Stomach (tissue), 9 donors: ENCODE measurements around the gene LRRTM4. TPM values are rescaled to one million over a fixed set of nuclear protein-coding genes. Genes with fewer than 3 reads are reported as not detected.
"Not testable (repeated sequence)": the region's sequence is repeated elsewhere in the genome, so short reads cannot be mapped to it uniquely, and the experiment has no call there.

Experiments
- DNase-seq, 2 donors: peaks; one replicate each; pipeline versions ENCODE4 v3.0.0 to v3.0.0-alpha.2; 2013 to 2019
- H3K27ac ChIP-seq, 5 donors: fragments of 200-600 bp in 4 of 5; sonication (generic) in 4 of 5; one replicate each; pipeline ENCODE4 v1.5.1; 2013 to 2019; ENCODE audit warnings: mild to moderate bottlenecking in 1 of 5, moderate library complexity in 1 of 5
- H3K27me3 ChIP-seq, 3 donors: fragments of 200-600 bp; sonication (generic); one replicate each; pipeline ENCODE4 v1.5.1; 2017 to 2019; ENCODE audit warnings: mixed run types in 1 of 3
- H3K36me3 ChIP-seq, 4 donors: fragments of 200-600 bp; sonication (generic); 1 replicate in 3 of 4; 2 replicates in 1 of 4; pipeline ENCODE4 v1.5.1; 2016 to 2019
- H3K4me1 ChIP-seq, 4 donors: fragments of 200-600 bp; sonication (generic); one replicate each; pipeline ENCODE4 v1.5.1; 2016 to 2019
- H3K4me3 ChIP-seq, 4 donors: fragments of 200-600 bp; sonication (generic) in 3 of 4; one replicate each; pipeline ENCODE4 v1.5.1; 2016 to 2019; ENCODE audit warnings: mild to moderate bottlenecking in 1 of 4
- H3K9me3 ChIP-seq, 4 donors: fragments of 200-600 bp; sonication (generic); one replicate each; pipeline ENCODE4 v1.5.1; 2016 to 2019
- EP300 ChIP-seq: sonication (generic); formaldehyde crosslinking; IDR thresholded peaks from one replicate; pipeline ENCODE4 v1.6.1; 2017; ENCODE audit warnings: antibody characterized with exemption
- POLR2A ChIP-seq, 4 donors: fragments of 450-650 bp; IDR thresholded peaks; one replicate each; pipeline ENCODE4 v1.6.1; 2016; ENCODE audit warnings: antibody characterized with exemption in 4 of 4, control low read depth in 2 of 4, mild to moderate bottlenecking in 1 of 4, moderate library complexity in 1 of 4
- POLR2AphosphoS5 ChIP-seq, 3 donors: sonication (generic); formaldehyde crosslinking; IDR thresholded peaks; one replicate each; pipeline ENCODE4 v1.6.1; 2016; ENCODE audit warnings: antibody characterized with exemption in 3 of 3
- WGBS, 5 donors: extraction: QIAGEN DNeasy Blood & Tissue Kit in 3 of 5; methylation state at CpG; one replicate each; pipeline versions ENCODE4 v1.1.5 to v1.1.7; 2013 to 2018; 5-methylcytosine and 5-hydroxymethylcytosine counted together
- intact Hi-C: fragments of 100-400 bp; cut with DNase I; formaldehyde crosslinking; loops from one replicate; pipeline ENCODE4 v1.15.1; 2023; ENCODE audit warnings: low total_unique reads
- polyA plus RNA-seq, 3 donors: library from polyadenylated mRNA; stranded (reverse); fragments of 200-250 nt; gene quantifications; one replicate each; pipeline ENCODE4 v1.2.3, GENCODE V29; 2013
- total RNA-seq, 5 donors: library from RNA; depleted of rRNA; stranded (reverse); fragments of >200 nt; gene quantifications; one replicate each; pipeline versions ENCODE4 v1.1.0 to v1.2.3, GENCODE V29; 2014 to 2016
- TF ChIP-seq, protein P1 (sequence below), 7 experiments: fragments of 450-650 bp in 4 of 7; fragments of 200-600 bp in 3 of 7; sonication (generic) in 3 of 7; IDR thresholded peaks; one replicate each; pipeline ENCODE4 v1.5.1; 2016 to 2019; ENCODE audit warnings: antibody characterized with exemption in 7 of 7, control low read depth in 2 of 7, mild to moderate bottlenecking in 1 of 7
- donor health status: healthy with polysubstance abuse.
- donor health status: Bipolar disorder and iron deficiency.
- donor health status: healthy.

The LRRTM4 gene
- total and polyA plus RNA-seq, 8 donors: 0.13 to 2.2 (median 0.19) TPM; not detected in 5

DNA sequence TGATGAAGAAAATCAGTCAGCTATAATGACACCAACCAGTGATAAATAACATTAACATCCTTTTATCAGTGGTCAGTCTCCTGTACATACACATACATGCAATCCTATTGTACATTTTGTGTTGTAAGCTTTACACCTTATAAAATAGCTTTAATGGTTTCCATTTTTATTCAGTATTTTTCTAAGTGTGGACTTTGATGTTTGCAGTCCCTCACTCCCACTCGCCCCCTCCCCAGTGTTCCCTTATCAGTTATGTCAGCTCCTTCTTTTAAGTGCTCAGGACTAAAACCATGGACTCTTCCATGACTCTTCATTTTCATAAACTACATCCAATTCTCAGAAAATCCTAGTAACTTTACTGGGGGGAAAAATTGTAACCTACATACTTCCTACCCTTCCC lies 713.0 kb downstream of the LRRTM4 start:
- H3K4me3 ChIP-seq: no peak overlapping the region
- WGBS, 5 donors: 53 to 81% (median 62%) methylated on average over 1 of the region's 1 CpG
- intact Hi-C loops: no loop called here
- TF ChIP-seq POLR2A (IDR thresholded peaks at IDR 0.05): no peak
- no peak for TF ChIP-seq EP300
- TF ChIP-seq, protein P1, sequence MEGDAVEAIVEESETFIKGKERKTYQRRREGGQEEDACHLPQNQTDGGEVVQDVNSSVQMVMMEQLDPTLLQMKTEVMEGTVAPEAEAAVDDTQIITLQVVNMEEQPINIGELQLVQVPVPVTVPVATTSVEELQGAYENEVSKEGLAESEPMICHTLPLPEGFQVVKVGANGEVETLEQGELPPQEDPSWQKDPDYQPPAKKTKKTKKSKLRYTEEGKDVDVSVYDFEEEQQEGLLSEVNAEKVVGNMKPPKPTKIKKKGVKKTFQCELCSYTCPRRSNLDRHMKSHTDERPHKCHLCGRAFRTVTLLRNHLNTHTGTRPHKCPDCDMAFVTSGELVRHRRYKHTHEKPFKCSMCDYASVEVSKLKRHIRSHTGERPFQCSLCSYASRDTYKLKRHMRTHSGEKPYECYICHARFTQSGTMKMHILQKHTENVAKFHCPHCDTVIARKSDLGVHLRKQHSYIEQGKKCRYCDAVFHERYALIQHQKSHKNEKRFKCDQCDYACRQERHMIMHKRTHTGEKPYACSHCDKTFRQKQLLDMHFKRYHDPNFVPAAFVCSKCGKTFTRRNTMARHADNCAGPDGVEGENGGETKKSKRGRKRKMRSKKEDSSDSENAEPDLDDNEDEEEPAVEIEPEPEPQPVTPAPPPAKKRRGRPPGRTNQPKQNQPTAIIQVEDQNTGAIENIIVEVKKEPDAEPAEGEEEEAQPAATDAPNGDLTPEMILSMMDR (IDR thresholded peaks at IDR 0.05): no peak
- TF ChIP-seq POLR2AphosphoS5 (IDR thresholded peaks at IDR 0.05): no peak
- no peaks in the 10 kb centered on the region for H3K36me3 ChIP-seq
- H3K27me3 ChIP-seq: no peaks in the 10 kb centered on the region
- no peaks in the 10 kb centered on the region for H3K4me1 ChIP-seq
- no peak for DNase-seq
- no peaks in the 10 kb centered on the region for H3K9me3 ChIP-seq
- H3K27ac ChIP-seq: no peak overlapping the region

DNA sequence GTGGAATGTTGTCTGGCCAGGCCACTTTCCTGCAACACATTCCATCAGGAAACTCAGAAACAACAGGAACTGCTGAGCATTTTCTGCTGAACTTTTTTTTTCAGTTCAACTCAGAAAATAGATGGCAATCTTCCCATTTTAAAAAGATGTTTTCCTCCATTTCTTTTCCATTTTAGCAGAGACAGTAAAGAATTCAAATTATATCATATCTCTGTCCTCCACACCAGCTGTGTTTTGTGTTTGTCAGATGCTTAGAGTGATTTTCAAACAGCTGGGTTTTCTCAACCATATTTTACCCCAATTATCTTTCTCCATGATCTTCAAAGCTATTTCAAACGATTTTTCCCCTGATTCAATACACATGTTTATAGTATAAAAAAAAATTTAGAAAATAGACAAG lies 713.4 kb downstream of the LRRTM4 start:
- intact Hi-C loops: no loop called here
- Histone ChIP-seq H3K27ac (no peak overlapping the region), H3K4me1 (no peaks in the 10 kb centered on the region), H3K27me3 (no peaks in the 10 kb centered on the region), H3K4me3 (no peak overlapping the region), H3K9me3 (no peaks in the 10 kb centered on the region), H3K36me3 (no peaks in the 10 kb centered on the region)
- 2 to 21% (median 7%) methylated on average over 1 of the region's 1 CpG for WGBS, 5 donors
- TF ChIP-seq POLR2A (IDR thresholded peaks at IDR 0.05): no peak
- no peak for TF ChIP-seq POLR2AphosphoS5 (IDR thresholded peaks at IDR 0.05)
- TF ChIP-seq, protein P1 (IDR thresholded peaks at IDR 0.05): no peak
- no peak for TF ChIP-seq EP300
- peak in 1 of 2 donors; percentile 33 for DNase-seq

DNA sequence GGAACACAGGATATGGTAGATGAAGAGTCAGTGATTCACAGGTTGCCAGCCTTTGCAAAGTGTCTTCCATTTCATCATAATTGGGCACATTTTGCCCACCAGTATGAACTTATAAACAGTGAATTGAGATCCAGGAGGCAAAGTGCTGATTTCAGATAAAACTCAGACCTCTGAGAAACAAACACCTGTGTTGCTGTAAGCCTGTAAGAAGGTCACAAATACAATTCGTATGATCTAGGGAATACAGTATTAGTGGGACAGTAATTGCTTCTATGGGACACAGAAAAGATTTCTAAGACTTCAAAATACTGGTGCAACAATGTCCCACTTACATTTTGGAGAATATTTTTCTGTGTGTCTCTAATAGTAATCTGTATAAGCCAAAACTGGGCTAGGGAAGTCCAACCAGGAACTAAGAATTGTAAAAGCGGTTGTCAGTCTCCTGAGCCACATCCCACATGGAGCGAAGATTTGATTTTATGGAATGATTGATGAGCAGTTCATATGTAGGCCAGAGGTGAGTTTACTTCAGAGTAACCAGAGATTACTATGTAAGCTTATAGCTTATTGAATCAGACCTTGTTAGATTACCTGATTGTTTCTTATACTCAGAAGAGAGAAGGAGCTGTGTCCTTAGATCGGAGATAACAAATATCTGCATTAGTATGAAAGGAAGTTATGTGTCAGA lies 728.4 kb downstream of the LRRTM4 start:
- 42 to 60% (median 52%) methylated on average over 4 of the region's 4 CpGs for WGBS, 5 donors
- H3K27ac ChIP-seq: no peak overlapping the region
- H3K36me3 ChIP-seq: no peaks in the 10 kb centered on the region
- H3K4me1 ChIP-seq: no peaks in the 10 kb centered on the region
- H3K9me3 ChIP-seq: no peaks in the 10 kb centered on the region
- DNase-seq: no peak
- H3K4me3 ChIP-seq: no peak overlapping the region
- TF ChIP-seq POLR2A (IDR thresholded peaks at IDR 0.05) (no peak), EP300 (no peak), POLR2AphosphoS5 (IDR thresholded peaks at IDR 0.05) (no peak)
- TF ChIP-seq, protein P1 (IDR thresholded peaks at IDR 0.05): no peak
- intact Hi-C loops: no loop called here
- H3K27me3 ChIP-seq: no peaks in the 10 kb centered on the region

DNA sequence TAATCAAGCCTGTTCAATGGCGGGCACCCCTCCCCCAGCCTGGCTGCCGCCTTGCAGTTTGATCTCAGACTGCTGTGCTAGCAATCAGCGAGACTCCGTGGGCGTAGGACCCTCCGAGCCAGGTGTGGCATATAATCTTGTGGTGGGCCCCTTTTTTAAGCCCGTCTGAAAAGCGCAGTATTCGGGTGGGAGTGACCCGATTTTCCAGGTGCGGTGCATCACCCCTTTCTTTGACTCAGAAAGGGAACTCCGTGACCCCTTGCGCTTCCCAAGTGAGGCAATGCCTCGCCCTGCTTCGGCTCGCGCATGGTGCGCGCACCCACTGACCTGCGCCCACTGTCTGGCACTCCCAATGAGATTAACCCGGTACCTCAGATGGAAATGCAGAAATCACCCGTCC lies 740.9 kb downstream of the LRRTM4 start:
- H3K27me3 ChIP-seq, H3K36me3 ChIP-seq, DNase-seq, H3K4me3 ChIP-seq, H3K27ac ChIP-seq, H3K4me1 ChIP-seq, intact Hi-C loops, H3K9me3 ChIP-seq: not testable (repeated sequence)
- 82 to 93% (median 87%) methylated on average over 17 to 22 of the region's 22 CpGs for WGBS, 5 donors

DNA sequence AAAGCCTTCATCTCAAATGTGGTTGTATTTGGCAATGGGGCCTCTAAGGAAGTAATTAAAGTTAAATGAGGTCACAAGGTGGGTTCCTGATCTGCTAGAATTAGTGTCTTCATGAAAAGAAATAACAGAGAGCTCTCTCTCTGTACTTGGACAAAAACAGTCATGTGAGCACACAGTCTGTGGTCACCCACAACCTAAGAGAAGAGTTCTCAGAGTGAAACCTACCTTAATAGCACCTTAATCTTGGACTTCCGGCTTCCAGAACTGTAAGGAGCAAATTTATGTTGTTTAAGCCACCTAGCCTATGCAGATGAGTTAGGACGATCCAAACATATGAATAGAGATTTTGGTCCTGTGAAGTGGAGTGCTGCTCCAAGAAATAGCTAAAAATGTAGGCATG lies 758.9 kb downstream of the LRRTM4 start:
- no peaks in the 10 kb centered on the region for H3K9me3 ChIP-seq
- TF ChIP-seq POLR2A (IDR thresholded peaks at IDR 0.05): no peak
- TF ChIP-seq, protein P1 (IDR thresholded peaks at IDR 0.05): no peak
- TF ChIP-seq POLR2AphosphoS5 (IDR thresholded peaks at IDR 0.05): no peak
- no peak for TF ChIP-seq EP300
- no peaks in the 10 kb centered on the region for H3K27me3 ChIP-seq
- no peak for DNase-seq
- no peaks in the 10 kb centered on the region for H3K4me1 ChIP-seq
- WGBS, 5 donors: 81 to 93% (median 84%) methylated on average over 2 of the region's 2 CpGs
- intact Hi-C loops: no loop called here
- no peak overlapping the region for H3K27ac ChIP-seq
- H3K4me3 ChIP-seq: no peak overlapping the region
- H3K36me3 ChIP-seq: no peaks in the 10 kb centered on the region
